IPS-20b (cell line): Measurements from ENCODE around the gene TRIM4.
A peak's percentile ranks its signal among the peaks of the same experiment; 100 is the strongest.
"Not testable (repeated sequence)": the region's sequence is repeated elsewhere in the genome, so short reads cannot be mapped to it uniquely, and the experiment has no call there.

Experiments
- H3K27ac ChIP-seq: one replicate; pipeline ENCODE4 v1.5.1; 2013; ENCODE audit warnings: low read length
- H3K27me3 ChIP-seq: 2 replicates; pipeline ENCODE4 v1.6.1; 2013; ENCODE audit warnings: mild to moderate bottlenecking, low read length, inconsistent platforms; ENCODE audit not compliant: insufficient read depth
- H3K36me3 ChIP-seq: 2 replicates; pipeline ENCODE4 v1.6.1; 2013; ENCODE audit warnings: low read depth, mild to moderate bottlenecking, inconsistent platforms, low read length, moderate library complexity; ENCODE audit not compliant: insufficient read depth
- H3K4me1 ChIP-seq: 2 replicates; pipeline ENCODE4 v1.6.1; 2013; ENCODE audit warnings: mild to moderate bottlenecking, control low read depth, inconsistent platforms, low read length, moderate library complexity; ENCODE audit not compliant: insufficient read depth
- H3K4me3 ChIP-seq: 2 replicates; pipeline ENCODE4 v1.5.1; 2013; ENCODE audit warnings: mild to moderate bottlenecking, low read length, inconsistent platforms
- H3K9ac ChIP-seq: 2 replicates; pipeline ENCODE4 v1.6.1; 2013; ENCODE audit warnings: low read depth, mild to moderate bottlenecking, inconsistent platforms, low read length, moderate library complexity
- H3K9me3 ChIP-seq: 2 replicates; pipeline ENCODE4 v1.6.1; 2013; ENCODE audit warnings: mild to moderate bottlenecking, low read depth, low read length, inconsistent platforms; ENCODE audit not compliant: insufficient read depth

Gene TRIM4

GRCh38 chr7:99918959-99919813 lies at the start of gene TRIM4:
TSS of gene TRIM4 (minus strand) at chr7:99919530. CDS start at chr7:99919401, 129 bp downstream.
- Histone ChIP-seq H3K4me3 (peak within 1 kb of the TSS; percentile 90), H3K27me3 (no peaks in the 10 kb centered on the region), H3K9ac (peak within 1 kb of the TSS; percentile 85; the same call in 1 of the 2 replicates), H3K36me3 (peaks cover 23% of the 10 kb centered on the region; the same call in 1 of the 2 replicates), H3K9me3 (0 out of 2 replicates have a peak, but pooled peaks cover 6% of the 10 kb centered on the region), H3K4me1 (no peaks in the 10 kb centered on the region), H3K27ac (no peak within 1 kb of the TSS)

GRCh38 chr7:99958564-99959227 lies 39.4 kb upstream of the TRIM4 start:
- Histone ChIP-seq H3K4me3 (no peak overlapping the region), H3K36me3 (no peaks in the 10 kb centered on the region), H3K27me3 (peaks cover 14% of the 10 kb centered on the region; the same call in 1 of the 2 replicates), H3K9ac (no peak overlapping the region), H3K9me3 (no peaks in the 10 kb centered on the region; the same call in 1 of the 2 replicates), H3K4me1 (no peaks in the 10 kb centered on the region), H3K27ac (no peak overlapping the region)

GRCh38 chr7:99955247-99955646 lies 35.9 kb upstream of the TRIM4 start:
- Histone ChIP-seq H3K9ac (no peak overlapping the region), H3K27ac (no peak overlapping the region), H3K4me1 (no peaks in the 10 kb centered on the region), H3K4me3 (no peak overlapping the region), H3K36me3 (no peaks in the 10 kb centered on the region), H3K9me3 (peaks cover 12% of the 10 kb centered on the region), H3K27me3 (peaks cover 8% of the 10 kb centered on the region; the same call in 1 of the 2 replicates)

- peaks cover 18% of the 10 kb centered on the region for H3K9me3 ChIP-seq
- not testable (repeated sequence) for H3K9ac ChIP-seq, H3K4me3 ChIP-seq, H3K4me1 ChIP-seq, H3K27ac ChIP-seq, H3K27me3 ChIP-seq, H3K36me3 ChIP-seq
Measured at GRCh38 chr7:99954643-99955042, 35.3 kb upstream of the TRIM4 start.

- H3K9ac ChIP-seq, result no peak overlapping the region
- H3K27ac ChIP-seq, result no peak overlapping the region
Measured at GRCh38 chr7:99953649-99954048, 34.3 kb upstream of the TRIM4 start.

GRCh38 chr7:99952649-99953048 lies 33.3 kb upstream of the TRIM4 start:
- H3K9ac ChIP-seq, H3K4me3 ChIP-seq, H3K27ac ChIP-seq, H3K27me3 ChIP-seq, H3K4me1 ChIP-seq, H3K36me3 ChIP-seq: not testable (repeated sequence)
- H3K9me3 ChIP-seq, result peaks cover 18% of the 10 kb centered on the region

More at GRCh38 chr7:99953649-99954048, 34.3 kb upstream of the TRIM4 start:
- Histone ChIP-seq H3K4me3 (no peak overlapping the region), H3K36me3 (no peaks in the 10 kb centered on the region), H3K27me3 (no peaks in the 10 kb centered on the region), H3K9me3 (peaks cover 18% of the 10 kb centered on the region), H3K4me1 (no peaks in the 10 kb centered on the region)

- H3K27me3 ChIP-seq, H3K9ac ChIP-seq, H3K4me3 ChIP-seq, H3K4me1 ChIP-seq, H3K36me3 ChIP-seq, H3K27ac ChIP-seq: not testable (repeated sequence)
- peaks cover 18% of the 10 kb centered on the region for H3K9me3 ChIP-seq
Measured at GRCh38 chr7:99950819-99951218, 31.5 kb upstream of the TRIM4 start.

- no peaks in the 10 kb centered on the region for H3K36me3 ChIP-seq
Measured at GRCh38 chr7:99949645-99950228, 30.4 kb upstream of the TRIM4 start.

GRCh38 chr7:99947608-99948007 lies 28.3 kb upstream of the TRIM4 start:
- no peaks in the 10 kb centered on the region for H3K36me3 ChIP-seq
- H3K4me3 ChIP-seq, result no peak overlapping the region
- peaks cover 9% of the 10 kb centered on the region; the same call in 1 of the 2 replicates for H3K4me1 ChIP-seq
- no peak overlapping the region for H3K9ac ChIP-seq
- peaks cover 18% of the 10 kb centered on the region for H3K9me3 ChIP-seq
- H3K27me3 ChIP-seq, result no peaks in the 10 kb centered on the region
- no peak overlapping the region for H3K27ac ChIP-seq

More at GRCh38 chr7:99949645-99950228, 30.4 kb upstream of the TRIM4 start:
- Histone ChIP-seq H3K4me1 (peaks cover 4% of the 10 kb centered on the region; the same call in 1 of the 2 replicates), H3K9me3 (peaks cover 18% of the 10 kb centered on the region), H3K27ac (no peak overlapping the region), H3K27me3 (no peaks in the 10 kb centered on the region), H3K4me3 (no peak overlapping the region), H3K9ac (no peak overlapping the region)

GRCh38 chr7:99944497-99945070 lies 25.3 kb upstream of the TRIM4 start:
- H3K9ac ChIP-seq, result peak overlapping the region; percentile 71
- H3K9me3 ChIP-seq, result peaks cover 1% of the 10 kb centered on the region; the same call in 1 of the 2 replicates
- H3K27ac ChIP-seq, result peak overlapping the region; percentile 94
- H3K36me3 ChIP-seq, result no peaks in the 10 kb centered on the region
- no peaks in the 10 kb centered on the region for H3K27me3 ChIP-seq
- H3K4me1 ChIP-seq, result peaks cover 9% of the 10 kb centered on the region; the same call in 1 of the 2 replicates
- H3K4me3 ChIP-seq, result peak overlapping the region; percentile 8; the same call in 1 of the 2 replicates
